ENCODE results near the gene BMAL2.

Gene BMAL2

GRCh38 chr12:27324530-27324929 is 8.1 kb upstream of the BMAL2 start:
- no peak for DNase-seq

DNA sequence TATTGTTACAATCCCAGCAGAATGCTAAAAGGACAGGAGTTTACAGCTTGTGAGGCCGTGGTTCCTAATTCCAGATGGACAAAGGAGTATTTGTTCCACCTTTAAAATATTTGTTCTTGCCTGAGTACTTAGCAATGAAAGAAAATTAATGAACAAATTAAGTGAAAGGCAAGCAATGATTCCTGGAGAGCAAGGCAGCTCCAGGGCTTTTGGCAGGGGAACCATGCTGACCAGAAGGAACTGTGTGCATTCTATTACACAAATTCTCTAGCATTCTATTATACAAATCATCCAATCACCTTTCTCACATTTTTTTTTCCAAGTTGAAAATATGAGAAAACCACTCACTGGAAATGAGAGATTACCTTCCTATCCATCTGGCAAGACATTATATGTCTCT is 1.8 kb upstream of the BMAL2 start:
- no peak for DNase-seq

DNA sequence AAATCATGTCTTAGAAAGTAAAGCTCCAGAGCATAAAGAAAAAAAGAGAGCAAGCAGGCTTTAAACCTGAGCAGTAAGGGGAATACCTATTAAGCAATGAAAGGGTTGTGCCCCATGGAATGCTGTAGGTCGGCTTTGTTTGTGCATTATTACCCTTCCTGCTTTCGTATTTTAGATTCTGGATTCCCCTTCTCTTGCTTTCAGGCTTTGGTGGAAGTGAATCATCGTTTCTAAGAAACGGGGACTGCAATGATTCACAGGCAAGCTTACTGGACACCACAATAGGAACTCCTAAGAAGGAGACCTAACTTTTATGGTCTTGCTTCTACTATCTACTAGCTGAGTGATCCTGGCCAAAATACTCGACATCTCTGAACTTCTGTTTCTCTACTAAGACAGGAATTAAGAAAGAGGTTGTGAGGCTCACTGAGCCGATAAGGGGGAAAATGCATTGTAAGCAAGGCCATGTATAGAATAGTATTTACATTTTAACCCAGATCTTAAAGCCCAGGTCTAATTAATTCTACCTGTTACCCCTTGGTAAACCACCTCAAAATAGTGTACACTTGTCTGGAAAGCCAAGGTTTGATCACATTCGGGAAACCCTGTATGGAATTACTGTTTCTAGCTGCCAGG is 1.2 kb upstream of the BMAL2 start:
- DNase-seq = no peak

- no peak for DNase-seq
These were observed 710 bp upstream of the BMAL2 start for GRCh38 chr12:27331927-27332324.

DNA sequence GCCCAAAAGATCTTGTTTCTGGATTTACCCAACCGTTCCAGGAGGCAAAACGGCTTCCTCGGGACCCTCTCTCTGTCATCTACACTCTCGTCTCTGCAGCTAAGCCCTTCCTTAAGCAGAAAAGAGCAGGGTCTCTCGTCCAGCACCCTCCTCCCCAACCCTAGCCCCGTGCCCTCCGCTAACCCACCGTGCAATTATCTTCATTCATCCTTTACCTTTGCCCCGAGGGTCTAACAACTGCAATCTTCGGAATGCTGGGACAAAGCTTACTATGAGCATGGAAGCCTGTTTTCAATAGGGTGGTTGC is 276 bp upstream of the BMAL2 start:
- no peak for DNase-seq

DNA sequence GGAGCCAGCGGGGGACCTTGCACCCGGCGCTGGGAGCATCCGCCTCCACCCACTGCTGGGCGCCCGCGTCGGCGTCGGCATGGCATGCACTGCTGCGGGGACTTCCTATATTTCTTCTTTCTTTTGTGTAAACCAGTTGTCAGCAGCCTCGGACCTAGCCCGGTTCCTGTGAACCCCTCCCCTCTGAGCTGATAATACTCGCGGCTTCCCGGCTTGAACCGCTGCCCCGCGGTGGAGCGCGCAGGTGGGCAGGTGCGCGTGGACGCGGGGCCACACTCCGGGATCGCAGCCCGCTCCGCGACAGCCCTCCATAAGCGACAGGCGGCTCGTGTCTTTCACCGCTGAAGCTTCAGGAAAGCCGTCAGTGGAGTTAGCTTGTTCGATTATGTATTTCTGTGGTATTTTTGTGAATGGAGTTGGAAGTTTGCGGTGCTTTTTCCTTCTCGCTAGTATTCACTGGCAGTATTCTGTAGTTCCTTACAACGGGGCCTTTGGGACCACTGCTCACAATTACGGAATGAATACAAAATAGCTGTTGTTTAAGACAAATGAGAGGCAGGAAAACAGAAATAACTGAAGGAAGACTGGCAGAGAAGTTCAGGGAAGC is 870 bp downstream of the BMAL2 start:
- DNase-seq = peak; percentile 38

- DNase-seq = no peak
These were observed 1.5 kb downstream of the BMAL2 start for GRCh38 chr12:27334042-27334720.

- DNase-seq = no peak
These were observed 2.1 kb downstream of the BMAL2 start for GRCh38 chr12:27334721-27335082.

- no peak for DNase-seq
These were observed 3.0 kb downstream of the BMAL2 start for GRCh38 chr12:27335364-27336281.

GRCh38 chr12:27336282-27336653 is 3.6 kb downstream of the BMAL2 start:
- no peak for DNase-seq

GRCh38 chr12:27337376-27337775 is 4.7 kb downstream of the BMAL2 start:
- no peak for DNase-seq

- DNase-seq = no peak
These were observed 5.8 kb downstream of the BMAL2 start for GRCh38 chr12:27338473-27338872.

GRCh38 chr12:27340971-27341370 is 8.3 kb downstream of the BMAL2 start:
- no peak for DNase-seq

DNA sequence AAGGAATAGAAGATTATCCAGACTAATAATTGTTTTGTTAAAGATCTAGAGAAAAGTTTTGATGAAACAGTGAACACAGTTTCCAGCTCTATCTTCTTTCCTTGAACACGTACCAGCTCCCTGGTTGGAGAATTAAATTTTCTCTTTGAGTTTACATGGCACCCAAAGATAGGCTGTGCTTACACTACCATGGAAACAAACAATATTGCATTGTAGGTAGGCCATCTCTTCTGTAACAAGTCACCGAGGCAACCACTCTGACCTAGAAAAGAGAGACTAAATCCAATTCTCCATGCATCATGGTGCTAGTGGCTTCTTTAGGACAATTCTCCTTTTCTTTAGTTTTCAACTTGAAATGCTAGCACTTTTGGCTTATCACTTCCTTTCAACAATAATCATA is 9.9 kb downstream of the BMAL2 start:
- no peak for DNase-seq

DNA sequence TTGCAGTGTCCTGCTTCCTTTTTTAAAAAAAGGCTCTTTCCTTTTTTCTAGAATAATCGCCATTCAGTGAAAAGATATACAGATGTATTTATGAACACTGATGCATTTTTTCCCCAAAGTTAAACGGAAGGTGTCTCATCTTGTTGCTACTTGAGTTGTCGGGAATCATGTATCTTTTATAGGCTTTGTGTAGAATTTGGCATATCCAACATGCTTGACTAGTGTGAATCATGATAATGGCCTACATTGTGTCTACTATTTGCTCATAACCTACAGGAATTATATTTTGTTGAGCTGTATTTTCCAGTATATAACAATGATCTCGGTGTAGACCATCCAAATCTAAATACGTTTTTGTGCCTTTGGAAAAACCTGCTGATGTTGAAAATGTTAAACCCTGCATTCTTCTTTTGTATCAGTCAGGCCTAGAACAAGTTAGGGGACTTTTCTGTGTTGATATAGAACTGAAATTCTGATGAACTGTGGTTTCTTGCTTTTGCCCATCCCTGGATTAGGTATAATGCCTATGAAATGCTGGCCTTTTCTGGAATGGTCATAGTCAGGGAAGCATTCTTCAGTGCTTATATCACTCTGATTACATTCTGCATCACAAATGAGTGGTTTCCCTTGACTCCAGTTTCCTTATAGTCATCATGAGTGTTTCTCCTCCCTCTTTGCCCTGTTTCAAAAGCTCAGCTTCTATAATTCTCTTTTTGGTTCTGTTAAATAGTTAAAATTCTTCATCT is 10.8 kb downstream of the BMAL2 start:
- no peak for DNase-seq

GRCh38 chr12:27344246-27344645 is 11.6 kb downstream of the BMAL2 start:
- no peak for DNase-seq

- DNase-seq = no peak
These were observed 12.1 kb downstream of the BMAL2 start for GRCh38 chr12:27344760-27345159.

DNA sequence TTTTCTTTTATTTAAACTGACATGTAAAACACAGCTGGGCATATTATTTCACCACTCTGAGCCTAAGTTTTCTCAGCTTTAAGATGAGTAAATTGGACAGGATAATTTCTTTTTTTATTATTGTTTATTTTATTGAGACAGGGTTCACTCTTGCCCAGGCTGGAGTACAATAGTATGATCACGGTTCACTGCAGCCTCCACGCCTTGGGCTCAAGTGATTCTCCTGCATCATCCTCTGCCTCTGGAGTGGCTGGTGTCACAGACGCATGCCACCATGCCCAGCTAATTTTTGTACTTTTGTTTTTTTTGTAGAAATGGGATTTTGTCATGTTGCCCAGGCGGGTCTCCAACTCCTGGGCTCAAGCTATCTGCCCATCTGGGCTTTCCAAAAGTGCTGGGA is 12.7 kb downstream of the BMAL2 start:
- DNase-seq = no peak

GRCh38 chr12:27347779-27348178 is 15.1 kb downstream of the BMAL2 start:
- DNase-seq = no peak

GRCh38 chr12:27351476-27351875 is 18.8 kb downstream of the BMAL2 start:
- DNase-seq = no peak

GRCh38 chr12:27355486-27355885 is 22.9 kb downstream of the BMAL2 start:
- DNase-seq = no peak

DNA sequence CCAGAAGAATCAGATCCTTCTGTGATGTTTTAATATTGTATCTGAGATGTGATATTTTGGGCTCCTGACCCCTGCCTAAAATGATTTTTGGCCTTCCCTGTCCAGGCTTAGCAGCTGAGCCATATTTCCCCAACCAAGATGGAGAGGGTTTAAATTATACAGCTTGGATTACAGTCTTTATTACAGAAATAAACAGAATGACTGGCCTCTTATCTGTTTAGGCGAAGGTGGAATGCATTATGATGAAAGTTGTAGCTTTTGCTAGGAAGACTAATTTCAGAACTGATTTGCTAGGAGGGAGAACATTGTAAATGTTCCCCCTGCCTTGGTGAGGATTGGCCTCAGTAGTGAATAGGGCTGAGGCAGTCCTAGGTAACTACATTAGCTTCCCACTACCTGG is 23.3 kb downstream of the BMAL2 start:
- DNase-seq = no peak
